ENCODE results near the gene LRMDA. TPM values are rescaled to one million over a fixed set of nuclear protein-coding genes. Genes with fewer than 3 reads are reported as not detected.

The LRMDA gene
- total and polyA plus RNA-seq, 2 donors (not counting 1 experiment from before 2014, with no cell fraction given) = 0.12 TPM; not detected in 1

DNA sequence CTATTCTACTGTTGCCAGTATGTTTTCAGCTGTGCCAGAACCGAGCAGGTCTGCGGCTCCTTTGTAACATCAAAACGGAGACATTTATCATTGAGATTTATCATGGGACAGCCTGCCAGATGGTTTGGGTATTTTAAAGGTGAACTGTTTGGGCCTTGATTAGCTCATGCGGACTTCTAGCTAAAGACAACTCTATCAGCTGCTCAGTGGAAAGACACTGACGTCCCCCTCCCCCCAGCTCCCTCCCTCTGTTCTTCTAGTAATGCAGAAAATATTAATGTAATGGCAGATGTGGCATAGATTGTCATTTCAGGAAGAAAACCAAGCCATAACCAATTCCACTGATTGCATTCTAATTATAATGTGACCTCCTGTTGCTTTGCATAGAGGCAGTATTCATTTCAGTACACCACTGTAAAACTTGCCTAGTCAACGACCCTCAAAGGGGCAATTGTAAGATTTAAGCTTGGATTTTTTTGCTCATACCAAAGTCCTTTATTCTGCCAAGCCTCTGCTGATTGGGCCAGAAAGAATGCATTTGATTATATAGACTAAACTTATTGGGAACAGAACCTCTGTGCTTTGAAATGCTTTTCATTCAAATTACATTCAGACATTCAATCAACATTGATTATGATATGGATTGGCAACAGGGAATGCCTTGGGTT lies 966.8 kb downstream of the LRMDA start:
- no peak for ATAC-seq (ENCODE audit: low read depth)
- TF ChIP-seq, protein P1, sequence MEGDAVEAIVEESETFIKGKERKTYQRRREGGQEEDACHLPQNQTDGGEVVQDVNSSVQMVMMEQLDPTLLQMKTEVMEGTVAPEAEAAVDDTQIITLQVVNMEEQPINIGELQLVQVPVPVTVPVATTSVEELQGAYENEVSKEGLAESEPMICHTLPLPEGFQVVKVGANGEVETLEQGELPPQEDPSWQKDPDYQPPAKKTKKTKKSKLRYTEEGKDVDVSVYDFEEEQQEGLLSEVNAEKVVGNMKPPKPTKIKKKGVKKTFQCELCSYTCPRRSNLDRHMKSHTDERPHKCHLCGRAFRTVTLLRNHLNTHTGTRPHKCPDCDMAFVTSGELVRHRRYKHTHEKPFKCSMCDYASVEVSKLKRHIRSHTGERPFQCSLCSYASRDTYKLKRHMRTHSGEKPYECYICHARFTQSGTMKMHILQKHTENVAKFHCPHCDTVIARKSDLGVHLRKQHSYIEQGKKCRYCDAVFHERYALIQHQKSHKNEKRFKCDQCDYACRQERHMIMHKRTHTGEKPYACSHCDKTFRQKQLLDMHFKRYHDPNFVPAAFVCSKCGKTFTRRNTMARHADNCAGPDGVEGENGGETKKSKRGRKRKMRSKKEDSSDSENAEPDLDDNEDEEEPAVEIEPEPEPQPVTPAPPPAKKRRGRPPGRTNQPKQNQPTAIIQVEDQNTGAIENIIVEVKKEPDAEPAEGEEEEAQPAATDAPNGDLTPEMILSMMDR (IDR thresholded peaks at IDR 0.05) = no peak
- Mint-ChIP-seq H3K4me1 (no peaks in the 10 kb centered on the region), H3K27me3 (no peaks in the 10 kb centered on the region), H3K27ac (no peak overlapping the region), H3K9me3 (ENCODE audit: insufficient read depth) (no peaks in the 10 kb centered on the region), H3K4me3 (no peak overlapping the region)
- WGBS (ENCODE audit: insufficient coverage) = no CpG with 5 or more reads among the region's 6 CpGs
- no peaks in the 10 kb centered on the region for H3K27me3 ChIP-seq (replicated peaks in 1 of 4; ENCODE audit: control extremely low read depth in 1 of 4, control insufficient read depth in 3 of 4, insufficient read depth in 4 of 4, low read length in 3 of 4)
- no peaks in the 10 kb centered on the region for H3K36me3 ChIP-seq (replicated peaks in 1 of 2; ENCODE audit: control extremely low read depth in 1 of 2, control insufficient read depth in 1 of 2, extremely low read depth in 1 of 2, insufficient read depth in 2 of 2, low read length in 1 of 2)
- no peak overlapping the region for H3K9ac ChIP-seq (ENCODE audit: low read length)
- no peak overlapping the region for H2AFZ ChIP-seq (ENCODE audit: insufficient read depth, low read depth, low read length, poor library complexity, severe bottlenecking)
- POLR2A ChIA-PET = no interaction called here
- no peaks in the 10 kb centered on the region for H3K79me2 ChIP-seq (ENCODE audit: control insufficient read depth, insufficient read depth, low read length)
- peaks cover 0 to 4% (median 0%) of the 10 kb centered on the region in 3 donors for H3K9me3 ChIP-seq (ENCODE audit: control extremely low read depth in 1 of 3, control insufficient read depth in 2 of 3, insufficient read depth in 1 of 3, low read length in 2 of 3)
- CTCF ChIA-PET = no interaction called here
- H4K20me1 ChIP-seq (ENCODE audit: control insufficient read depth, insufficient read depth, low read length, poor library complexity, severe bottlenecking) = no peaks in the 10 kb centered on the region
- DNase-seq = no peak
- H3K4me1 ChIP-seq (ENCODE audit: control insufficient read depth in 2 of 2, insufficient read depth in 2 of 2, low read length in 2 of 2) = no peaks in the 10 kb centered on the region
- H3K27ac ChIP-seq (ENCODE audit: low read length in 2 of 2) = no peak overlapping the region
- no peak overlapping the region for H3K4me2 ChIP-seq (replicated peaks; ENCODE audit: low read depth, low read length, poor library complexity, severe bottlenecking)
- intact Hi-C loops (cut with micrococcal nuclease) = loop anchor here (10.0 kb wide), 1 partner anchor 47 kb away; no protein-coding TSS in a partner anchor
- no peak overlapping the region for H3K4me3 ChIP-seq (ENCODE audit: control extremely low read depth in 1 of 5, extremely low read depth in 1 of 5, insufficient read depth in 1 of 5, low read depth in 2 of 5, low read length in 4 of 5)

DNA sequence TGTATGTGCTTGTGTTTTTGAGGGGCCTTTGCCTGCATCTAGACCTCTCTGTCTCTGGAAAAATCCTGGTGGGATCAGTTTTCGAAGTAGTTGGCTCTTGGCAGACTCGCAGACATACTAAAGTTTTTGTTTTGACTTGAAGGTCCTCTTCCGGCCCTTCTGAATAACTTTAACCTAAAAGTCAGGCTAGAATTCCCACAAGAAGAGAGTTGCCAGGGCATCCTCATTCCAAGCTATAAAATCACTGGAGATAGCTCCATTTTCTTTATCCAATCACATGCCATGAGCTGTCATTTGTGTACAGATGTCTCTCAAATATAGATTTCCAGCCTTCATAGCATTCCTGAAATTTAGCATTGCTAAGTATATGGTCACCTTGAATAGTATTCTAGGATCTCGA lies 967.8 kb downstream of the LRMDA start:
- Histone ChIP-seq H3K4me3 (ENCODE audit: control extremely low read depth in 1 of 5, extremely low read depth in 1 of 5, insufficient read depth in 1 of 5, low read depth in 2 of 5, low read length in 4 of 5) (no peak overlapping the region), H3K4me2 (replicated peaks; ENCODE audit: low read depth, low read length, poor library complexity, severe bottlenecking) (no peak overlapping the region), H3K4me1 (ENCODE audit: control insufficient read depth in 2 of 2, insufficient read depth in 2 of 2, low read length in 2 of 2) (no peaks in the 10 kb centered on the region), H3K27me3 (replicated peaks in 1 of 4; ENCODE audit: control extremely low read depth in 1 of 4, control insufficient read depth in 3 of 4, insufficient read depth in 4 of 4, low read length in 3 of 4) (no peaks in the 10 kb centered on the region), H4K20me1 (ENCODE audit: control insufficient read depth, insufficient read depth, low read length, poor library complexity, severe bottlenecking) (no peaks in the 10 kb centered on the region), H2AFZ (ENCODE audit: insufficient read depth, low read depth, low read length, poor library complexity, severe bottlenecking) (no peak overlapping the region), H3K9me3 (ENCODE audit: control extremely low read depth in 1 of 3, control insufficient read depth in 2 of 3, insufficient read depth in 1 of 3, low read length in 2 of 3) (peaks cover 0 to 4% (median 0%) of the 10 kb centered on the region in 3 donors), H3K36me3 (replicated peaks in 1 of 2; ENCODE audit: control extremely low read depth in 1 of 2, control insufficient read depth in 1 of 2, extremely low read depth in 1 of 2, insufficient read depth in 2 of 2, low read length in 1 of 2) (no peaks in the 10 kb centered on the region), H3K79me2 (ENCODE audit: control insufficient read depth, insufficient read depth, low read length) (no peaks in the 10 kb centered on the region), H3K27ac (ENCODE audit: low read length in 2 of 2) (no peak overlapping the region), H3K9ac (ENCODE audit: low read length) (no peak overlapping the region)
- Mint-ChIP-seq H3K27me3 (no peaks in the 10 kb centered on the region), H3K9me3 (ENCODE audit: insufficient read depth) (no peaks in the 10 kb centered on the region), H3K4me3 (no peak overlapping the region), H3K4me1 (no peaks in the 10 kb centered on the region), H3K27ac (no peak overlapping the region)
- POLR2A ChIA-PET = no interaction called here
- ATAC-seq (ENCODE audit: low read depth) (no peak), DNase-seq (no peak)
- CTCF ChIA-PET = no interaction called here
- intact Hi-C loops (cut with micrococcal nuclease) = loop anchor here (10.0 kb wide), 1 partner anchor 46 kb away; no protein-coding TSS in a partner anchor
- WGBS (ENCODE audit: insufficient coverage) = 92% methylated on average over 3 of the region's 4 CpGs
- no peak for TF ChIP-seq EZH2 (IDR thresholded peaks at IDR 0.05; ENCODE audit: borderline replicate concordance, insufficient read depth, low read depth, low read length, poor library complexity, severe bottlenecking)
- TF ChIP-seq, protein P1 (IDR thresholded peaks at IDR 0.05) = no peak
